ENCODE results near the gene SLC22A23. TPM values are rescaled to one million over a fixed set of nuclear protein-coding genes. Genes with fewer than 3 reads are reported as not detected.

SLC22A23 gene
- polyA plus RNA-seq, 1 donor (not counting 4 experiments of a cell fraction or from before 2014, with no cell fraction given), result 4.3 TPM

DNA sequence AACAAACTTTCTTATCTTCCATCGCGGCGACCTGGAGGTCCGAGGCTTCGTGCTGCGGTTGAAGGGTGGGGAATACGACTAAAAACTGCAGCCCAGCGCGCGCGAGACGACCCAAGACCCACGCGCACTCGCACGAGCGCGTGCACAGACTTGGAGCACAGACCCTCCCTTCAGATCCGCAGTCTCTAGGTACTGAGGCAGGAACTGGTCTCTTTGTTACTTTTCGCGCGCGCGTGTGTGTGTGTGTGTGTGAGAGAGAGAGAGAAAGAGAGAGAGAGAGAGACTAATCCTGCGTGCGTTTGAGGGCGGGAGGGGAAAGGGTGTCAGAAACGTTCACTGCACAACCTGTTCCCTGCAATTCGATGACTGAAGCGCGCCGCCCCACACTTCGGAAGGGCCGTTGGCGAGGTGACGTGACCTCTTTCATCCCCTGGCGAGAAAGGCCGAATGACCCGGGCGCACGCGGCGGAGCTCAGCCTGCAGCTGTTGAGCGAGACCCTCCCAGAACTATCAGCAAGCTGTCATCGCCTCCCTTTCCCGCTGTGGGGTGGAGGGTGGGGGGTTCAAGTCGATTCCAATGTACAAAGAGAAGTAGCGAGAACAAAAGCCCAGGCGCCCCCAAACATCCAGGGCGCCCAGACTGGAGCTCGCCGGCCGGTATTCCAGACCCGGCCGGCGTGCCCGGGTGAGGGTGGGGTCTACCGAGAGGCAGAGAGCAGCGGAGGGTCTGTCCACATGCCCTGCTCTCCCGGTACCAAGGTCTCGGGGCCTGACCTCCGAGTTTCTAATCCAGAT, 227.9 kb downstream of the SLC22A23 start:
- no peaks in the 10 kb centered on the region for H3K9me1 ChIP-seq (ENCODE audit: control insufficient read depth, extremely low read depth, insufficient read depth, low read length)
- H3K4me3 ChIP-seq (ENCODE audit: control insufficient read depth in 2 of 3, extremely low read depth in 1 of 3, insufficient read depth in 2 of 3, low read depth in 1 of 3, low read length in 3 of 3), result no peak overlapping the region

DNA sequence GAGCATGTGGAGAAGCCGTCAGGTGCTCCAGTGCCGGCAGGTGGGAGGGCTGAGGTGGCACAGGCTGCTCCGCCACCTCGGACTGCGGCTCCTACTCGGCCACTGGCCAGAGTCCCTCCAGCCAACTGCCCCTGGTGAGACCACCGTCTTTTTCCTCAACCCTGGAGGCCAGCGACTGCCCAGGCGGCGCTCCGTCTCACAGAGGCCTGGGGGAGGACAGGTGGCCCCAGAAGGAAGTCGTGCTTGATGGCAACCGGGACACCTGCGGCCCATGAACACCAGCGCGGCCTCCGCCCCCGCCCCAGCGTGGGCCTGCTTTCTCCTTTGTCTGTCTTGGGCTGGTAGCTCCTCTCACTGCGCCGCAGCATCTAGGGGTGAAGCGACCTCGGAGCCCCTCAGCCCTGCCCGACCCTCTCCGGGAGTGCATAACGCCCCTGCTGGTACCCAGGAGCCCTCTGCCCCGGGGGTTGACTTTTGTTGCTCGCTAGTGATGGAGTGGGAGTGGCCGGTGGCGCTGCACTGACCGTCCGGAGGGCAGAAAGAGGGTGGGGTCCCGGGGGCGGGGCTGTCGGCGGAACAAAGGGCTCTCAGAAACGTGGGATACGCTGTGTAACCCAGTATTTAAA, 228.7 kb downstream of the SLC22A23 start:
- H4K20me1 ChIP-seq (ENCODE audit: control insufficient read depth, extremely low read depth, insufficient read depth, low read length), result no peaks in the 10 kb centered on the region
- no peaks in the 10 kb centered on the region for H3K9me3 ChIP-seq (ENCODE audit: control insufficient read depth, low read depth, low read length)
- no peak overlapping the region for H3K27ac ChIP-seq (ENCODE audit: control insufficient read depth, insufficient read depth, low read length)
- H3K9ac ChIP-seq (ENCODE audit: control insufficient read depth, extremely low read depth, insufficient read depth, low read length), result no peak overlapping the region
- no peaks in the 10 kb centered on the region for H3K9me1 ChIP-seq (ENCODE audit: control insufficient read depth, extremely low read depth, insufficient read depth, low read length)
- FAIRE-seq, result no peak
- H3K27me3 ChIP-seq (ENCODE audit: control insufficient read depth, extremely low read depth, insufficient read depth, low read length), result peaks cover 80% of the 10 kb centered on the region
- dilution Hi-C loops (cut with MboI; ENCODE audit: extremely low pct_ligation_motif_present, low sequenced_read_pairs), result no loop called here
- no peaks in the 10 kb centered on the region for H3K79me2 ChIP-seq (ENCODE audit: control insufficient read depth, insufficient read depth, low read length)
- no peak overlapping the region for H3K4me2 ChIP-seq (ENCODE audit: control insufficient read depth, extremely low read depth, insufficient read depth, low read depth, low read length)
- TF ChIP-seq, protein P1, sequence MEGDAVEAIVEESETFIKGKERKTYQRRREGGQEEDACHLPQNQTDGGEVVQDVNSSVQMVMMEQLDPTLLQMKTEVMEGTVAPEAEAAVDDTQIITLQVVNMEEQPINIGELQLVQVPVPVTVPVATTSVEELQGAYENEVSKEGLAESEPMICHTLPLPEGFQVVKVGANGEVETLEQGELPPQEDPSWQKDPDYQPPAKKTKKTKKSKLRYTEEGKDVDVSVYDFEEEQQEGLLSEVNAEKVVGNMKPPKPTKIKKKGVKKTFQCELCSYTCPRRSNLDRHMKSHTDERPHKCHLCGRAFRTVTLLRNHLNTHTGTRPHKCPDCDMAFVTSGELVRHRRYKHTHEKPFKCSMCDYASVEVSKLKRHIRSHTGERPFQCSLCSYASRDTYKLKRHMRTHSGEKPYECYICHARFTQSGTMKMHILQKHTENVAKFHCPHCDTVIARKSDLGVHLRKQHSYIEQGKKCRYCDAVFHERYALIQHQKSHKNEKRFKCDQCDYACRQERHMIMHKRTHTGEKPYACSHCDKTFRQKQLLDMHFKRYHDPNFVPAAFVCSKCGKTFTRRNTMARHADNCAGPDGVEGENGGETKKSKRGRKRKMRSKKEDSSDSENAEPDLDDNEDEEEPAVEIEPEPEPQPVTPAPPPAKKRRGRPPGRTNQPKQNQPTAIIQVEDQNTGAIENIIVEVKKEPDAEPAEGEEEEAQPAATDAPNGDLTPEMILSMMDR (optimal IDR thresholded peaks at IDR 0.05 in 1 of 3, IDR thresholded peaks at IDR 0.05 in 1 of 3, conservative IDR thresholded peaks at IDR 0.05 in 1 of 3; ENCODE audit: extremely low read depth in 1 of 3, insufficient read depth in 2 of 3, low read length in 3 of 3), result no peak
- peak; percentile 86 for TF ChIP-seq EZH2 (IDR thresholded peaks at IDR 0.05; ENCODE audit: low read length)
- H3K36me3 ChIP-seq (ENCODE audit: control insufficient read depth in 2 of 2, extremely low read depth in 1 of 2, insufficient read depth in 2 of 2, low read length in 2 of 2), result no peaks in the 10 kb centered on the region
- H3K4me3 ChIP-seq (ENCODE audit: control insufficient read depth in 2 of 3, extremely low read depth in 1 of 3, insufficient read depth in 2 of 3, low read depth in 1 of 3, low read length in 3 of 3), result no peak overlapping the region
- no peak overlapping the region for H2AFZ ChIP-seq (ENCODE audit: control insufficient read depth, low read length)
- DNase-seq (ENCODE audit: low read depth, low spot score), result no peak
- peaks cover 18% of the 10 kb centered on the region for H3K4me1 ChIP-seq (ENCODE audit: control insufficient read depth, extremely low read depth, insufficient read depth, low read length)

More for the DNA sequence above, 227.9 kb downstream of the SLC22A23 start:
- dilution Hi-C loops (cut with MboI; ENCODE audit: extremely low pct_ligation_motif_present, low sequenced_read_pairs), result no loop called here
- Histone ChIP-seq H3K4me1 (ENCODE audit: control insufficient read depth, extremely low read depth, insufficient read depth, low read length) (peaks cover 18% of the 10 kb centered on the region), H3K9ac (ENCODE audit: control insufficient read depth, extremely low read depth, insufficient read depth, low read length) (no peak overlapping the region), H3K4me2 (ENCODE audit: control insufficient read depth, extremely low read depth, insufficient read depth, low read depth, low read length) (no peak overlapping the region), H2AFZ (ENCODE audit: control insufficient read depth, low read length) (no peak overlapping the region), H3K79me2 (ENCODE audit: control insufficient read depth, insufficient read depth, low read length) (no peaks in the 10 kb centered on the region), H3K36me3 (ENCODE audit: control insufficient read depth in 2 of 2, extremely low read depth in 1 of 2, insufficient read depth in 2 of 2, low read length in 2 of 2) (no peaks in the 10 kb centered on the region), H3K27ac (ENCODE audit: control insufficient read depth, insufficient read depth, low read length) (no peak overlapping the region), H3K27me3 (ENCODE audit: control insufficient read depth, extremely low read depth, insufficient read depth, low read length) (peaks cover 82% of the 10 kb centered on the region), H3K9me3 (ENCODE audit: control insufficient read depth, low read depth, low read length) (no peaks in the 10 kb centered on the region), H4K20me1 (ENCODE audit: control insufficient read depth, extremely low read depth, insufficient read depth, low read length) (no peaks in the 10 kb centered on the region)
- TF ChIP-seq EZH2 (IDR thresholded peaks at IDR 0.05; ENCODE audit: low read length), result peak; percentile 97
- TF ChIP-seq, protein P1 (optimal IDR thresholded peaks at IDR 0.05 in 1 of 3, IDR thresholded peaks at IDR 0.05 in 1 of 3, conservative IDR thresholded peaks at IDR 0.05 in 1 of 3; ENCODE audit: extremely low read depth in 1 of 3, insufficient read depth in 2 of 3, low read length in 3 of 3), result no peak
- DNase-seq (ENCODE audit: low read depth, low spot score) (no peak), FAIRE-seq (no peak)

All from keratinocyte (primary cell).